ENCODE data around the gene SPATS2.

DNA sequence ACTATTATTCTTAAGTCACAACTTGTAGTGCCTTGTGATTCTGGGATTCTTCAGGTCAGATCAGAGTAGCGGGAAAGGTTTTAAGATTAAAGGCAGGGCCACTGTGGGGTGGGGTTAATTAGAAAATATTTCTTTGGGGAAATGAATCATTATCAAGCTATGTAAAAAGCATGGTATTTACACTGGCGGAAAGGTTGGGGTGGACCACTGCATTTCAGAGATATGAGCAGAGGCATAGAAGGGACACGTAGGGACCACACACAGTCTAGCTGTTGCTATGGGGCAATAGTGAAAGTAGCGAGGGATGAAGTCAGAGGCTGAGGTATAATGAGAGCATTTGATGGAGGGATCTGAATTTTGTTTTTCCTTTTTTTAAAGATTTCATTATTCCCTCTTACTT, 139.9 kb downstream of the SPATS2 start:
- TF ChIP-seq, protein P1, sequence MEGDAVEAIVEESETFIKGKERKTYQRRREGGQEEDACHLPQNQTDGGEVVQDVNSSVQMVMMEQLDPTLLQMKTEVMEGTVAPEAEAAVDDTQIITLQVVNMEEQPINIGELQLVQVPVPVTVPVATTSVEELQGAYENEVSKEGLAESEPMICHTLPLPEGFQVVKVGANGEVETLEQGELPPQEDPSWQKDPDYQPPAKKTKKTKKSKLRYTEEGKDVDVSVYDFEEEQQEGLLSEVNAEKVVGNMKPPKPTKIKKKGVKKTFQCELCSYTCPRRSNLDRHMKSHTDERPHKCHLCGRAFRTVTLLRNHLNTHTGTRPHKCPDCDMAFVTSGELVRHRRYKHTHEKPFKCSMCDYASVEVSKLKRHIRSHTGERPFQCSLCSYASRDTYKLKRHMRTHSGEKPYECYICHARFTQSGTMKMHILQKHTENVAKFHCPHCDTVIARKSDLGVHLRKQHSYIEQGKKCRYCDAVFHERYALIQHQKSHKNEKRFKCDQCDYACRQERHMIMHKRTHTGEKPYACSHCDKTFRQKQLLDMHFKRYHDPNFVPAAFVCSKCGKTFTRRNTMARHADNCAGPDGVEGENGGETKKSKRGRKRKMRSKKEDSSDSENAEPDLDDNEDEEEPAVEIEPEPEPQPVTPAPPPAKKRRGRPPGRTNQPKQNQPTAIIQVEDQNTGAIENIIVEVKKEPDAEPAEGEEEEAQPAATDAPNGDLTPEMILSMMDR (IDR thresholded peaks at IDR 0.05), result no peak
- no peak for TF ChIP-seq EZH2 (IDR thresholded peaks at IDR 0.05; ENCODE audit: borderline replicate concordance, insufficient read depth, low read depth, low read length, poor library complexity, severe bottlenecking)
